ENCODE results near the gene FKBP5.

FKBP5 gene

DNA sequence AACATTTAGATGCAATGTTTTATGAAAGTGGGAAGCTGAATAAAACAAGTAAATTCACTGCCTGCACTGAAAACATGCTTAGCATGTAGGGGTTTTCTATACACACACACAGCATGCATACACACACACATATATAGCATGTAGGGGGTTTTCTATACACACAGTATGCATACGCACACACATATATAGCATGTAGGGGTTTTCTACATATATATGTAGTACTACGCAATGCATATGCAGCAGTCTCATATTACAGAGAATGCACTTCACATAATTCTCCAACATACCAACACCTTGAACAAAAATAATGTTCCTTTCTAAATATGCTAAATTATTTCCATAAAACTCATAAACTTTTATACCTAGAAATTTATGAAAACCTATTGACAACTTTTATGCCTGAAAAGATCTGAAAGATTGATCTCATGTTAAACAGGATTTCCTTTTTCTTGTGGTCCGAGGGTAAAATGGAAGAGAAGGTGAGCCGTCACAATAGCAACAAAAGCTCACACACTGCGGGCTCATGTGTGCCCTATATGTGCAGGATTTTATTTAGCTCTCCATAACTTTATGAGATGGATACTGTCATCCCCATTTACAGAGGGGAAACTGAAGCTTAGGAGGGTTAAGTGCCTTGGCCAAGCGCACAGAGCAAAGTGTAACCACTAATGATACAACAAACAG, 94.1 kb downstream of the FKBP5 start:
- DNase-seq (ENCODE audit: low read depth in 1 of 2, low spot score in 1 of 2), result no peak
- H3K27me3 ChIP-seq (ENCODE audit: insufficient read depth, poor library complexity, severe bottlenecking), result no peaks in the 10 kb centered on the region
- H3K27ac ChIP-seq (replicated peaks), result no peak overlapping the region
- TF ChIP-seq POLR2AphosphoS5 (IDR thresholded peaks at IDR 0.05; ENCODE audit: low read depth) (no peak), SPI1 (IDR thresholded peaks at IDR 0.05; ENCODE audit: borderline replicate concordance, low read depth) (no peak), GABPA (IDR thresholded peaks at IDR 0.05; ENCODE audit: low read depth) (no peak)
- TF ChIP-seq, protein P1, sequence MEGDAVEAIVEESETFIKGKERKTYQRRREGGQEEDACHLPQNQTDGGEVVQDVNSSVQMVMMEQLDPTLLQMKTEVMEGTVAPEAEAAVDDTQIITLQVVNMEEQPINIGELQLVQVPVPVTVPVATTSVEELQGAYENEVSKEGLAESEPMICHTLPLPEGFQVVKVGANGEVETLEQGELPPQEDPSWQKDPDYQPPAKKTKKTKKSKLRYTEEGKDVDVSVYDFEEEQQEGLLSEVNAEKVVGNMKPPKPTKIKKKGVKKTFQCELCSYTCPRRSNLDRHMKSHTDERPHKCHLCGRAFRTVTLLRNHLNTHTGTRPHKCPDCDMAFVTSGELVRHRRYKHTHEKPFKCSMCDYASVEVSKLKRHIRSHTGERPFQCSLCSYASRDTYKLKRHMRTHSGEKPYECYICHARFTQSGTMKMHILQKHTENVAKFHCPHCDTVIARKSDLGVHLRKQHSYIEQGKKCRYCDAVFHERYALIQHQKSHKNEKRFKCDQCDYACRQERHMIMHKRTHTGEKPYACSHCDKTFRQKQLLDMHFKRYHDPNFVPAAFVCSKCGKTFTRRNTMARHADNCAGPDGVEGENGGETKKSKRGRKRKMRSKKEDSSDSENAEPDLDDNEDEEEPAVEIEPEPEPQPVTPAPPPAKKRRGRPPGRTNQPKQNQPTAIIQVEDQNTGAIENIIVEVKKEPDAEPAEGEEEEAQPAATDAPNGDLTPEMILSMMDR (IDR thresholded peaks at IDR 0.05; ENCODE audit: insufficient read depth, low read length), result no peak
- TF ChIP-seq, protein P2, sequence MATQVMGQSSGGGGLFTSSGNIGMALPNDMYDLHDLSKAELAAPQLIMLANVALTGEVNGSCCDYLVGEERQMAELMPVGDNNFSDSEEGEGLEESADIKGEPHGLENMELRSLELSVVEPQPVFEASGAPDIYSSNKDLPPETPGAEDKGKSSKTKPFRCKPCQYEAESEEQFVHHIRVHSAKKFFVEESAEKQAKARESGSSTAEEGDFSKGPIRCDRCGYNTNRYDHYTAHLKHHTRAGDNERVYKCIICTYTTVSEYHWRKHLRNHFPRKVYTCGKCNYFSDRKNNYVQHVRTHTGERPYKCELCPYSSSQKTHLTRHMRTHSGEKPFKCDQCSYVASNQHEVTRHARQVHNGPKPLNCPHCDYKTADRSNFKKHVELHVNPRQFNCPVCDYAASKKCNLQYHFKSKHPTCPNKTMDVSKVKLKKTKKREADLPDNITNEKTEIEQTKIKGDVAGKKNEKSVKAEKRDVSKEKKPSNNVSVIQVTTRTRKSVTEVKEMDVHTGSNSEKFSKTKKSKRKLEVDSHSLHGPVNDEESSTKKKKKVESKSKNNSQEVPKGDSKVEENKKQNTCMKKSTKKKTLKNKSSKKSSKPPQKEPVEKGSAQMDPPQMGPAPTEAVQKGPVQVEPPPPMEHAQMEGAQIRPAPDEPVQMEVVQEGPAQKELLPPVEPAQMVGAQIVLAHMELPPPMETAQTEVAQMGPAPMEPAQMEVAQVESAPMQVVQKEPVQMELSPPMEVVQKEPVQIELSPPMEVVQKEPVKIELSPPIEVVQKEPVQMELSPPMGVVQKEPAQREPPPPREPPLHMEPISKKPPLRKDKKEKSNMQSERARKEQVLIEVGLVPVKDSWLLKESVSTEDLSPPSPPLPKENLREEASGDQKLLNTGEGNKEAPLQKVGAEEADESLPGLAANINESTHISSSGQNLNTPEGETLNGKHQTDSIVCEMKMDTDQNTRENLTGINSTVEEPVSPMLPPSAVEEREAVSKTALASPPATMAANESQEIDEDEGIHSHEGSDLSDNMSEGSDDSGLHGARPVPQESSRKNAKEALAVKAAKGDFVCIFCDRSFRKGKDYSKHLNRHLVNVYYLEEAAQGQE (IDR thresholded peaks at IDR 0.05; ENCODE audit: insufficient replicate concordance, low read depth), result no peak
- H3K4me3 ChIP-seq (replicated peaks; ENCODE audit: insufficient read depth, low read length), result no peak overlapping the region

DNA sequence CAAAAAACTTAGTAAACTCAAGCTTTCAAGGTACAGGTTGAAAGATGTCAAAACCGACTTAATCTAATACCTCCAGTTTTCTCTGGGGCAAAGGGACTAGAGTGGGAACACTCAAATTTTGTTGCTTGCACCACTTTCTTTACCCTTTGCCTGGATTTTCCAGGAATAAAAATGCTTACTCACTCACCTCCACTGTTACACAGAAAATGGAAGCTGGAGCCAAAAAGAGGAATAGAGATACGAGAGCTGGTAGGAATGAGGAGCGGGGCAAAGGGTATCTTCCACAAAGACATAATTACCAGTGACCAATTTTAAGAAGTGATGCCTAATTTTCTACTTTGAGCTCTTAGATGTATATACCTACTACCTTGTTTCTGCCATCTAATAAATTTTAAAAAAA, 96.5 kb downstream of the FKBP5 start:
- no peak for DNase-seq (ENCODE audit: low read depth in 1 of 2, low spot score in 1 of 2)
- no peak overlapping the region for H3K27ac ChIP-seq (replicated peaks)
- TF ChIP-seq POLR2AphosphoS5 (IDR thresholded peaks at IDR 0.05; ENCODE audit: low read depth) (no peak), SPI1 (IDR thresholded peaks at IDR 0.05; ENCODE audit: borderline replicate concordance, low read depth) (no peak), GABPA (IDR thresholded peaks at IDR 0.05; ENCODE audit: low read depth) (no peak)
- TF ChIP-seq, protein P2 (IDR thresholded peaks at IDR 0.05; ENCODE audit: insufficient replicate concordance, low read depth), result no peak
- TF ChIP-seq, protein P1 (IDR thresholded peaks at IDR 0.05; ENCODE audit: insufficient read depth, low read length), result no peak
- H3K4me3 ChIP-seq (replicated peaks; ENCODE audit: insufficient read depth, low read length), result no peak overlapping the region
- H3K27me3 ChIP-seq (ENCODE audit: insufficient read depth, poor library complexity, severe bottlenecking), result no peaks in the 10 kb centered on the region

DNA sequence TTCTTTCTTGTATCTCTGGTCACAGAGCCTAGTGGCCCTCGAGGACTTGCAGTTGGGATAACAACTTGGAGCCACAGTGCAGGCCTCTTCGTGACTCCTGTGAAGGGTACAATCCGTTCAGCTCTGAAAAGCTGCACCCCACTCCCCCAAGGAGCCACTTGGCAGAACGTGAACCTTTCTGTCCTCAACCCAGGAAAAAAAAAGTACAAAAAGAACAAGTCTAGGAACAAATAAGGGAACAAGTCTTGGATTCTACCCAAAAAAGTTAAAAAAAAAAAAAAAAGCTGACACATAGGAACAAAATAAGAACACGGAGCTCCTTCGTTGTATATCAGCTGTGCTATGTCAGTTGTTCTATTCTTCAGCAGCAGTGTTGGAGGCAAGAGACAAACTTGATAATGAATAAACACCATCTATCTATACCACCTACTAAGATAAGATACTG, 98.1 kb downstream of the FKBP5 start:
- TF ChIP-seq, protein P2 (IDR thresholded peaks at IDR 0.05; ENCODE audit: insufficient replicate concordance, low read depth), result no peak
- no peak for TF ChIP-seq POLR2AphosphoS5 (IDR thresholded peaks at IDR 0.05; ENCODE audit: low read depth)
- TF ChIP-seq, protein P1 (IDR thresholded peaks at IDR 0.05; ENCODE audit: insufficient read depth, low read length), result no peak
- no peak for TF ChIP-seq GABPA (IDR thresholded peaks at IDR 0.05; ENCODE audit: low read depth)
- TF ChIP-seq SPI1 (IDR thresholded peaks at IDR 0.05; ENCODE audit: borderline replicate concordance, low read depth), result no peak
- Histone ChIP-seq H3K4me3 (replicated peaks; ENCODE audit: insufficient read depth, low read length) (no peak overlapping the region), H3K27me3 (ENCODE audit: insufficient read depth, poor library complexity, severe bottlenecking) (no peaks in the 10 kb centered on the region), H3K27ac (replicated peaks) (no peak overlapping the region)
- DNase-seq (ENCODE audit: low read depth in 1 of 2, low spot score in 1 of 2), result no peak
